GM19372 (cell line): ENCODE data around the gene RSPRY1.
A peak's percentile ranks its signal among the peaks of the same experiment; 100 is the strongest.

Source experiments
- ATAC-seq: cut with Tn5 transposase; IDR thresholded peaks from one replicate; pipeline ENCODE4 v1.9.1; 2021; ENCODE audit warnings: mild to moderate bottlenecking, low read depth, moderate library complexity; ENCODE audit not compliant: unreplicated experiment

RSPRY1 gene

DNA sequence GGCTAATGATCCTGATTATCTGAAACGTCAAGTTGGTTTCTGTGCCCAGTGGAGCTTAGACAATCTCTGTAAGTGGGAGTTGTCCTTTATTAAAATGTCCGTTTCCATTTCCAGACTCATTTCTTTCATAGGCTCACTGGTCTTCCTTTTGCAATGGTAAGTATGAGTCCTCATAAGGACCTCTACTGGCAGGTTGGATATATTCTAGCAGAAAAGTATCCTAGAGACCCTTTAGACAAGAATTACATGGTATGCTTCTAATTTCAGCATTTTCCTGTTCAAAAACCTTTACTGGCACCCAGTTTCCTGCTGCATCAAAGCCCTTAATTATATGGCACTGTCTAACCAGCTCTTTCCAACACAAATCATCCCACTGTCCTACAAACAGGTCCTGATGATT is 30.8 kb downstream of the RSPRY1 start:
- no peak for ATAC-seq

DNA sequence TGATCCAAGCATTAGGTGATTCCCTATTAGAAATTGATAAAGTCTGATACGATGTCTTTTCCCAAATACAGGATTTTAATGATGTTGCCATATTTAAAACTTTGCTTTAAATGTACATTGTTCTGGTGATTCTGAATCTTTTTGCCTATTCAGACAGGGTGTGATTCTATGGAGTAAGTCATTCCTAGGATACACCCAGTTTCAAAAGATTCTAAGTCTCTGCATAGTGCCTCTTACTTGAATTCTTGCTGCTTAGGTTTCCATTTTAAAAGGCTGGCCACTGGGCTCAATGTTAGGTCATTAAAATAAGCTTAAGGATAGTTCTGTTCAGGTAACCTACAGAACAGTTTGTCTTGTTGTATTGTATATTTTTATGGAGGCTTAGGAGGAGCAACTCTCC is 36.9 kb downstream of the RSPRY1 start:
- no peak for ATAC-seq

- no peak for ATAC-seq
Measured at GRCh38 chr16:57224651-57225335, 38.7 kb downstream of the RSPRY1 start.

GRCh38 chr16:57225978-57226377 is 39.8 kb downstream of the RSPRY1 start:
- no peak for ATAC-seq

DNA sequence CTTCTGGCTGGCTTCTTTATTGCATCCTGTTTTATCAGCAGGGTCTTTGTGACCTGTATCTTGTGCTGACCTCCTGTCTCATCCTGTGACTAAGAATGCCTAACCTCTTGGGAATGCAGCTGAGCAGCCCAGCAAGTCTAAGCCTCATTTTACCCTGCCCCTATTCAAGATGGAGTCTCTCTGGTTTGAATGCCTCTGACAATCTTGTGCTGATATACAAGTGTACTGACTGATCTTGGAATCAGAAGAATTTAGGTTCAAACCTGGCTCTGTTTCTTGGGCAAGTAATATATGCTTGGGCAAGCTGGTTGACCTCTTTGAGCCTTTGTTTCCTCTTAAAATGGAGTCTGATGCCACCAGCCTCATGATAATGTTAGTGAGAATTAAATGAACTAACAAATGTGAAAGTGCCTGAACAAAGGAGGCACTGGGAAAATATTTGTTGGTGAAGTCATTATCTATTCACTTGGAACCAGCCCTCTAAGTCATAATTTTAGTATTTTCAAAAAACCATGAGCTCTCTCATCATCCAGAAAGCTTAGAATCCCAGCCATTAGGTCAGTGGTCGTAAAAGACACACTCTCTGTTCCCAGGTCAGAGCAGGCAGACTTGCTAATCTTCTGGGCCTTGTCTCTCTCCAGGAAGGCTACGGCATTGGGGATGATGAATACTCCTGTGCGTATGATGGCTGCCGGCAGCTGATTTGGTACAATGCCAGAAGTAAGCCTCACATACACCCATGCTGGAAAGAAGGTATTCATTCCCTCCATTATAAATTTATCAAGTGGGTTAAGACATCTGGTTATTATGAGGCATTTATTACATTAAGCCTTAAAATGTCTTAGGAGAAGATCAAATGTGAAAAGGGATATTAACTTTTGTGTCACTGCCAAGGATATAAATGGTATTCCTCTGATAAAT is 40.8 kb downstream of the RSPRY1 start:
- ATAC-seq: no peak

DNA sequence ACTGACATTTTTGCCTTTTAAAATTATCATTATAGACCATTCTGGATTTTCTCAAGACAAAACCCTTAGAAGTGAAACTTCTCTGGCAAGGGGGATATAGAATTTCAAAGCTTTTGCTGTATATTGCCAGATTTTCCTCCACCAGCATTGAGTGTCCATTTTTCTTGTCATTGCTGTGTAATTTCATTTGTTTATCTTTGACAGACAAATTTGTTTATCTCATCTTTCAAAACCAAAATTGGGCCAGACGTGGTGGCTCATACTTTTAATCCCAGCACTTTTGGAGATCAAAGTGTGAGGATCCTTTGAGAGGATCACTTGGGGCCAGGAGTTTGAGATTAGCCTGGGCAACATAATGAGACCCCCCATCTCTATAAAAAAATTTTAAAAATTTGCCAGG is 43.0 kb downstream of the RSPRY1 start:
- ATAC-seq: no peak

GRCh38 chr16:57231821-57232350 is 45.8 kb downstream of the RSPRY1 start:
- no peak for ATAC-seq

DNA sequence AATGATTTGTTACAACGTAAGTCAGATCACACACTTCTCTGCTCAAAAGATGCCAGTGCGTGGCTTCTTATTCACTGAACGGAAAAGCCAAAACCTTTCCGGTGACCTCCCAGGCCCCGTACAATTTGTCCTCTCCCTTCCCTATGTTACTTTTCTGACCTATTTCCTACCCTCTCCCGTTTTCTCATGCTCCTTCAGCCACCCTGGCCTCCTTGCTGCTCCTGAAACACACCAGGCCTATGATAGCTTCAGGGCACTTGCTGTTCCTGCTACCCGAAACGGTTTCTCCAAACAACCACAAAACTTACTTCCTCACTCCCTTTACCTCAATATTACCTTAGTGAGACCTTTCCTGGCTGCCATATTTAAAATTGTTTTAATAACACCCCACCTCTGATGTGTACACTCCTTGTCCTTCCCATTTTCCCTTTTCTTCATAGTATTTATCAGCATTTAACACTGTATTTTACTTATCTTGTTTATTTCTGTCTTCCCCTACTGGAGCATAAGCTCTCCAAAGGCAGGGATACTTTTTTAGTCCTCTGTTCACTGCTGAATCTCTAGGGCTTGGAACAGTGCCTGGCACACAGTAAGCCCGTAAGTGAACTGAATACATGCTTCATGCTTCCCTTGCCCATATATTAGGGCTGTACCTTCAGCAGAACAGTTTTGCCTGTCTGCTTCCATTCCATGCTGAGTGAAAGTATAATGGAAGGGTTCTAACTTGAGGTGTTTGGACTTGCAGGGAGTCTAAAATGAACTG is 48.0 kb downstream of the RSPRY1 start:
- ATAC-seq: no peak

DNA sequence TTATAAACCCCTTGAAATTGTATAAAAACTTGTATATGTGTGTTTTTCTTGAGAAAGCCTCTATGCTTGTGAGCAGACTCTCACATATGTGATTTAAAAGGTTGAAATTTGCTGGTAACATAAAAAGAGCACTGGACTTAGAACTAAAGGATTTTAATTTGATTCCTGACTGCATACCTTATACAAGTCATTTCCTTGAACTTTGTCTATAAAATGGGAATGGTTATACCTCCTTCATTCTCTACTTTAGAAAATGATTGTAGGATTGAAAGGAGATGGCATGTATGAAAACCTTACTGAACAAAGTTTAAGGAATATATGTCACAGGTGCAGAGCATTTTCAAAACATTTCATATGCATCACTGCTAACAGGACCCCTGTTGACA is 48.6 kb downstream of the RSPRY1 start:
- ATAC-seq: no peak

DNA sequence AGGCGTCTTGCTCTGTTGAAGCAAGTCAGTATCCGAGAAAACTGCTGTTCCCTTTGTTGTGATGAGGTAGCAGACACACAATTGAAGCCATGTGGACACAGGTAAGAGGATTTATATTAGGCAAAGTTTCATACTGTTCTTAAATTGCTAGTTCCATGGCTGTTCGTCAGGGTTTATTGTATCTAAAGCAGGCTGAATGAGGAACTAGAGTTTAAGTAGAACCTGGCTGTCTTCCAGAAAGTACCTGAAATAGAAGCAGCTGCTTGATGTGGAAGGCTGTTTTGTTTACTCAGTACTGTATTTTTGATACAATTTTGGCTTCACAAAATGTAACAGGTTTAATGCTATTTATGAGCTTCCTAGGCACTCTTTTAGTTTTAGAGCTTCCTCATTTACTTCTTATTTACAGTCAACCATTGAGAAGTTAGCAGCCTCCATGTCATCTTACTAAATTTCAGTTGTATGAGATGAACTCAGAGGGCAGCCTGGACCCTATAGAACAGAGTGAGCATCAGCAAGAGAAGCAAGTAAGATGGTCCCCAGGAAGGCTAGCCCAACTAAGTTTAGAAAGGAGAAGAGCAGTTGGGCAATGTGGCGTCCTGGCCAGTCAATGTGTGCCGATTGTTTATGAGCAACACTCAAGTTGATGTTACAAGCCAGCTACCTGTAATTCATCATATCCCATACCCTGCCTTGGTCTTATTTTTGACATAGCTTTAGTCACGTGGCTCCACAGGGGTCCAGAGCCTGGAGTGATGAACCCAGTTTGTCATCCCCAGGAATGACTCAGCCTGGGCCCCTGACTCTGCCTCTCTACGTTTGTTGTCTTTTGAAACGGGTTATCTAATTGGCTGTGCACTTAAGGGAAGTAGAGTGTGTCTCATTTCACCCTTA is 49.2 kb downstream of the RSPRY1 start:
- ATAC-seq: no peak

DNA sequence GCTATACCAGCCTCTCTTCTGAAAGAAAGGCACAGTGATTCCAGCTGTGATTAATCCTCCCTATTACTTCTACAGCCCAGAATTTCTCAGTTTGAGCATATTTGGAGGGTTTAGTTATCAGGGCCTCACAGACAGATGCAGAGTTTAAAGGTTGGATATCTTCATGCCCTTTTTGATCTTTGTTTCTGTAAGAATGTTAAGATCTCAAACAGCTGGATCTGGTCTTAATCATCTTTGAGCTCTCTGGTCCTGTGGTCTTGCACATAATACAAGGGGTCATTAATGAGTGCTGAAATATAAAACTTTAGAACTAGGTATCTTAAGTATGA is 49.9 kb downstream of the RSPRY1 start:
- no peak for ATAC-seq

GRCh38 chr16:57238682-57239081 is 52.6 kb downstream of the RSPRY1 start:
- no peak for ATAC-seq

GRCh38 chr16:57239107-57239506 is 53.0 kb downstream of the RSPRY1 start:
- no peak for ATAC-seq

GRCh38 chr16:57240851-57241250 is 54.7 kb downstream of the RSPRY1 start:
- no peak for ATAC-seq

GRCh38 chr16:57242650-57243049 is 56.5 kb downstream of the RSPRY1 start:
- no peak for ATAC-seq

DNA sequence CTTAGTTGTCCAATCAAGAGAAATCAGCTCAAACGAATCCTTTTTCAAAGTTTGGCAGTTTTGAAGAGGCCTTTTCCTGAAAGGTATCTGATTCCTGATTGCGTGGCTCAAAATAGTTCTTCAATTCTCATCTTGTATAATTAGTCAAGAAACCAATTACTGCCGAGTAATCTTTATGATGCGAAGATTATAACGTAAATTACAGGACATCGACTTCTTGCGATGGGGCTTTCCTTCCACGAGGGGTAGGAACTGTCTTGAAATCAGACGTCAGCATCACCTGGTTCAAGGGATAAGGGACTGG is 58.3 kb downstream of the RSPRY1 start:
- ATAC-seq: no peak

DNA sequence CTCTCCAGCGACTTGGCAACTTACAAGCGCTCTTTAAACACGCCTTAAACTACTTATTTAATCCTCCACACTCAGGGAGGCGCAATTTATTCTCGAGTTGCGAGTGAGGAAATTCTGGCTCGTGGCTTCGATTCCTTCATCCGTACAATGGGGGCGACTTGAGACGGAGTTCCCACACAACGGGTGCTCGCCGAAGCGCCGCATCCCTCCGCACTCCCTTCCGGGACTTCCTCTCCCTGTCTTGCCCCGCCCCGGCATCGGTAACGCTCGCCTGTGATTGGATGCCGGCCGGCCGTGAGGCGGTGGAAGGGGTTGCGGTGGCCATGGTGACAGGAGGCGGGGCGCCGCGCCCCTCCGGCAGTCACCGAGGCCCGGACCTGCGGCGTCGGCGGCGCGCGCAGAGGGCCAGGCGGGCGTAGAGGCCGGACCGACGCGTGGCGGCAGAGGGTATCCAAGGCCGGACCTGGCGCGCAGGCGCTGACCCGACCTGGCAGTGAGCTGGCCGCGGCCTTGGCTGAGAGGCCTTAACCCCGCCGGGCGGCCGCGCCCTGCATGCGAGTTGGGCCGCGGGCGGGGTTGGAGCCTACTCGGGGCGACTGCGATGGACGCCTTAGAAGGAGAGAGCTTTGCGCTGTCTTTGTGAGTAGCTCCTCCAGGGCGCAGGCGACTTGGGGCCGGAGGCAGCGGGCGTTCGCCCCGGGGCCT is 58.8 kb downstream of the RSPRY1 start, which contains the start of gene ARL2BP:
Gene ARL2BP (plus strand): TSS at position 493 of the 705 bp plus-strand sequence. CDS start 109 bp downstream, at position 602.
- ATAC-seq: peak; percentile 95

DNA sequence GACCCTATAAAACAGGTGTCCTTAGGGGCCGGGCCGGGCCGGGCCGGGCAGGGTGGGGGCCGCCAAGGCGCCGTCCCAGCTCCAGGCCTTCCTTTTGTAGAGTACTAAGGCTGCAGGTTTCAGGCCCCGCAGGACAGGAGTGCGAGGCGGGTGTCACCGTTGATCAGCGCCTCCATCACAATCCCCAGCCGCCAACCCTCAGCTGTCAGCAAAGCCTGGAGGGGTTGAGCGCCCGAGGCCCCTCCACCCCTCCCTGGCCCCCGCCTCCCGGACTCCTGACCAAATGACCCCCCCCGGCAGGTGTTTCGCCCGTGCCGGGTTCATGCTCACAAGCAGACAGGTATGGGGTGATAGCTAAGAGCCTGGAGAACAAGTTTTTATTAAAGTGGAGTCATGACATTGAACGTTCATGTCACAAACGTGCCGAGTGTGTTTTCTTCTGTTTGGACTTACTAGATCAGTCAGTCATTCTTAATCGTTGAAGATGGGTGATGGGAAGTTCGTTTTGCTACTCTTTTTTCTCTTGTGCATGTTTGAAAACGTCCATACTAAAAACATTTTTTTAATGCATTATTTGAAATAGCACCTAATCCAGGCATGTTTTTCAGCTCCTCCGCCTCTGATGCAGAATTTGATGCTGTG is 59.5 kb downstream of the RSPRY1 start:
- ATAC-seq: peak; percentile 14

DNA sequence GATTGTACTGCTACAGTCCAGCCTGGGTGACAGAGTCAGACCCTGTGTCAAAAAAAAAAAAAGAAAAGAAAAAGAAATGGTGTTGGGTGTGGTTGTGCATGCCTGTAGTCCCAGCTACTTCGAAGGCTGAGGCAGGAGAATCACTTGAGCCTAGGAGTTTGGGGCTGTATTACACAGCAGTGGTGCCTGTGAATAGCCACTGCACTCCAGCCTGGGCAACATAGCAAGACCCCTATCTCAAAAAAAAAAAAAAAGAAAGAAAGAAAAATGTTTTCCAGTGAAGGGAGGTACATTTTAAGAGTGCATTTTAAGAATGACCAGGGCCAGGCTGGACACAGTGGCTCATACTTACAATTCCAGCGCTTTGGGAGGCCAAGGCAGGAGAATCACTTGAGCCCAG is 65.2 kb downstream of the RSPRY1 start:
- ATAC-seq: no peak
